ENCODE data around the gene MYO1B.

- TF ChIP-seq CTCF (IDR thresholded peaks at IDR 0.05) (peak in 4 of 6 experiments; percentile 26 to 71 (median 46)), POLR2A (IDR thresholded peaks at IDR 0.05) (peak in 1 of 2 donors; percentile 86)
These were observed at the start of gene MYO1B for GRCh38 chr2:191245046-191245868.
